ENCODE results near the gene MPC1. TPM values are rescaled to one million over a fixed set of nuclear protein-coding genes. Genes with fewer than 3 reads are reported as not detected.

Gene MPC1
- total and polyA plus RNA-seq, 2 experiments from 2014 or later: 15.5 to 39.4 TPM

DNA sequence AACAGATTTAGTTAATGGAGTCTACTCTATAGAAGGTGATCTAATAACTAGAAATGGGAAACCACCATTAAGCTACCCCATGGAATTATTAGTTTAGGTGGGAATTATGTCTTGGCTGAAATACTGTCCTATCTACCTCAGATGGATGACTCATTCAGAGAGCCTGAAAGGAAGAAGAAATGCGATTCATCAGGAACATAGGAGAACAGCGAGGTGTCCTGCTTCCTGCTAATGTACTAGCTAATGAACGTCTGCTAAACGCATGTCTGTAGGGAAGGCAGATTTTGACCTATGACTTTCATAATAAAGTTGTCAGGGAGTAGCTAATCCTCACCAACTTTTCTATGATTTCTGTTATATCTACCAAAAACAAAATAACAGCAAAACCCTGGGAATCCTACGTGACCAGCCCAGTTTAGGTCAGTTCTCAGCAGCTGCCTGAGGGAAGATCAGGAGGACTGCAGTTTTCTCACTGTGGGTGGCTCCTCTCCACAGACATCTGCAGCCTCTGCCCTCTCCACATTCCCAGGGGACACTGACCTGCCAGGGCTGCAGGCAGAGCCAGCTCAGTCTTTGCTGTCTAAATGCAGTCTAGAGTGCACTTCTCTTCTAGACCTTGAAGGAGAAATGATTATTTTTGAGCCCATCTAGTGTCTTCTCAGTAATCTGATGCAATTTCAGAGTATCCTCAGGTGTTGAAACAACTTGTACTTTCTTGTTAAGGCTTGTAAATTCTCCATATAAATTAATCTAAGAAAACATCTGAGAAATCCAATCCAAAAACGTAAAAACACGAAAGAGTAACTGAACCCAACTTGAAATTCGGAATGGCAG, 22.3 kb downstream of the MPC1 start:
- Histone ChIP-seq H4K20me1 (replicated peaks; ENCODE audit: insufficient read depth) (no peaks in the 10 kb centered on the region), H2AFZ (no peak overlapping the region), H3K79me2 (replicated peaks; ENCODE audit: insufficient read depth) (no peaks in the 10 kb centered on the region), H3F3A (replicated peaks; ENCODE audit: low read depth) (no peaks in the 10 kb centered on the region), H3K9me2 (ENCODE audit: insufficient read depth) (no peaks in the 10 kb centered on the region), H3K4me2 (no peak overlapping the region), H3K27me3 (ENCODE audit: insufficient read depth) (no peaks in the 10 kb centered on the region), H3K27ac (ENCODE audit: low read depth) (no peak overlapping the region), H3K36me3 (ENCODE audit: insufficient read depth) (0 out of 2 replicates have a peak, but pooled peaks cover 2% of the 10 kb centered on the region), H3K4me3 (no peak overlapping the region), H3K4me1 (ENCODE audit: insufficient read depth) (peaks cover 10% of the 10 kb centered on the region)
- ATAC-seq: no peak; the same call in 1 of the 3 replicates
- TF ChIP-seq, protein P1, sequence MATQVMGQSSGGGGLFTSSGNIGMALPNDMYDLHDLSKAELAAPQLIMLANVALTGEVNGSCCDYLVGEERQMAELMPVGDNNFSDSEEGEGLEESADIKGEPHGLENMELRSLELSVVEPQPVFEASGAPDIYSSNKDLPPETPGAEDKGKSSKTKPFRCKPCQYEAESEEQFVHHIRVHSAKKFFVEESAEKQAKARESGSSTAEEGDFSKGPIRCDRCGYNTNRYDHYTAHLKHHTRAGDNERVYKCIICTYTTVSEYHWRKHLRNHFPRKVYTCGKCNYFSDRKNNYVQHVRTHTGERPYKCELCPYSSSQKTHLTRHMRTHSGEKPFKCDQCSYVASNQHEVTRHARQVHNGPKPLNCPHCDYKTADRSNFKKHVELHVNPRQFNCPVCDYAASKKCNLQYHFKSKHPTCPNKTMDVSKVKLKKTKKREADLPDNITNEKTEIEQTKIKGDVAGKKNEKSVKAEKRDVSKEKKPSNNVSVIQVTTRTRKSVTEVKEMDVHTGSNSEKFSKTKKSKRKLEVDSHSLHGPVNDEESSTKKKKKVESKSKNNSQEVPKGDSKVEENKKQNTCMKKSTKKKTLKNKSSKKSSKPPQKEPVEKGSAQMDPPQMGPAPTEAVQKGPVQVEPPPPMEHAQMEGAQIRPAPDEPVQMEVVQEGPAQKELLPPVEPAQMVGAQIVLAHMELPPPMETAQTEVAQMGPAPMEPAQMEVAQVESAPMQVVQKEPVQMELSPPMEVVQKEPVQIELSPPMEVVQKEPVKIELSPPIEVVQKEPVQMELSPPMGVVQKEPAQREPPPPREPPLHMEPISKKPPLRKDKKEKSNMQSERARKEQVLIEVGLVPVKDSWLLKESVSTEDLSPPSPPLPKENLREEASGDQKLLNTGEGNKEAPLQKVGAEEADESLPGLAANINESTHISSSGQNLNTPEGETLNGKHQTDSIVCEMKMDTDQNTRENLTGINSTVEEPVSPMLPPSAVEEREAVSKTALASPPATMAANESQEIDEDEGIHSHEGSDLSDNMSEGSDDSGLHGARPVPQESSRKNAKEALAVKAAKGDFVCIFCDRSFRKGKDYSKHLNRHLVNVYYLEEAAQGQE (IDR thresholded peaks at IDR 0.05; ENCODE audit: unreplicated experiment): no peak
- TF ChIP-seq ZNF331 (CRISPR knock-in tag; IDR thresholded peaks at IDR 0.05; ENCODE audit: low read depth) (no peak), CREB1 (CRISPR knock-in tag; IDR thresholded peaks at IDR 0.05; ENCODE audit: low read depth) (no peak), EZH2 (IDR thresholded peaks at IDR 0.05; ENCODE audit: low read depth, unreplicated experiment) (no peak), STAT1 (IDR thresholded peaks at IDR 0.05; ENCODE audit: unreplicated experiment) (no peak), EZH2phosphoT487 (IDR thresholded peaks at IDR 0.05; ENCODE audit: unreplicated experiment) (no peak), ZNF114 (CRISPR knock-in tag; IDR thresholded peaks at IDR 0.05) (no peak), POLR2AphosphoS5 (IDR thresholded peaks at IDR 0.05; ENCODE audit: low read depth) (no peak), NANOG (IDR thresholded peaks at IDR 0.05; ENCODE audit: borderline replicate concordance) (no peak), JUNB (IDR thresholded peaks at IDR 0.05; ENCODE audit: unreplicated experiment) (no peak)
- TF ChIP-seq, protein P2, sequence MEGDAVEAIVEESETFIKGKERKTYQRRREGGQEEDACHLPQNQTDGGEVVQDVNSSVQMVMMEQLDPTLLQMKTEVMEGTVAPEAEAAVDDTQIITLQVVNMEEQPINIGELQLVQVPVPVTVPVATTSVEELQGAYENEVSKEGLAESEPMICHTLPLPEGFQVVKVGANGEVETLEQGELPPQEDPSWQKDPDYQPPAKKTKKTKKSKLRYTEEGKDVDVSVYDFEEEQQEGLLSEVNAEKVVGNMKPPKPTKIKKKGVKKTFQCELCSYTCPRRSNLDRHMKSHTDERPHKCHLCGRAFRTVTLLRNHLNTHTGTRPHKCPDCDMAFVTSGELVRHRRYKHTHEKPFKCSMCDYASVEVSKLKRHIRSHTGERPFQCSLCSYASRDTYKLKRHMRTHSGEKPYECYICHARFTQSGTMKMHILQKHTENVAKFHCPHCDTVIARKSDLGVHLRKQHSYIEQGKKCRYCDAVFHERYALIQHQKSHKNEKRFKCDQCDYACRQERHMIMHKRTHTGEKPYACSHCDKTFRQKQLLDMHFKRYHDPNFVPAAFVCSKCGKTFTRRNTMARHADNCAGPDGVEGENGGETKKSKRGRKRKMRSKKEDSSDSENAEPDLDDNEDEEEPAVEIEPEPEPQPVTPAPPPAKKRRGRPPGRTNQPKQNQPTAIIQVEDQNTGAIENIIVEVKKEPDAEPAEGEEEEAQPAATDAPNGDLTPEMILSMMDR (conservative IDR thresholded peaks at IDR 0.05; ENCODE audit: low read depth in 2 of 2): no peak
- TF ChIP-seq, protein P3, sequence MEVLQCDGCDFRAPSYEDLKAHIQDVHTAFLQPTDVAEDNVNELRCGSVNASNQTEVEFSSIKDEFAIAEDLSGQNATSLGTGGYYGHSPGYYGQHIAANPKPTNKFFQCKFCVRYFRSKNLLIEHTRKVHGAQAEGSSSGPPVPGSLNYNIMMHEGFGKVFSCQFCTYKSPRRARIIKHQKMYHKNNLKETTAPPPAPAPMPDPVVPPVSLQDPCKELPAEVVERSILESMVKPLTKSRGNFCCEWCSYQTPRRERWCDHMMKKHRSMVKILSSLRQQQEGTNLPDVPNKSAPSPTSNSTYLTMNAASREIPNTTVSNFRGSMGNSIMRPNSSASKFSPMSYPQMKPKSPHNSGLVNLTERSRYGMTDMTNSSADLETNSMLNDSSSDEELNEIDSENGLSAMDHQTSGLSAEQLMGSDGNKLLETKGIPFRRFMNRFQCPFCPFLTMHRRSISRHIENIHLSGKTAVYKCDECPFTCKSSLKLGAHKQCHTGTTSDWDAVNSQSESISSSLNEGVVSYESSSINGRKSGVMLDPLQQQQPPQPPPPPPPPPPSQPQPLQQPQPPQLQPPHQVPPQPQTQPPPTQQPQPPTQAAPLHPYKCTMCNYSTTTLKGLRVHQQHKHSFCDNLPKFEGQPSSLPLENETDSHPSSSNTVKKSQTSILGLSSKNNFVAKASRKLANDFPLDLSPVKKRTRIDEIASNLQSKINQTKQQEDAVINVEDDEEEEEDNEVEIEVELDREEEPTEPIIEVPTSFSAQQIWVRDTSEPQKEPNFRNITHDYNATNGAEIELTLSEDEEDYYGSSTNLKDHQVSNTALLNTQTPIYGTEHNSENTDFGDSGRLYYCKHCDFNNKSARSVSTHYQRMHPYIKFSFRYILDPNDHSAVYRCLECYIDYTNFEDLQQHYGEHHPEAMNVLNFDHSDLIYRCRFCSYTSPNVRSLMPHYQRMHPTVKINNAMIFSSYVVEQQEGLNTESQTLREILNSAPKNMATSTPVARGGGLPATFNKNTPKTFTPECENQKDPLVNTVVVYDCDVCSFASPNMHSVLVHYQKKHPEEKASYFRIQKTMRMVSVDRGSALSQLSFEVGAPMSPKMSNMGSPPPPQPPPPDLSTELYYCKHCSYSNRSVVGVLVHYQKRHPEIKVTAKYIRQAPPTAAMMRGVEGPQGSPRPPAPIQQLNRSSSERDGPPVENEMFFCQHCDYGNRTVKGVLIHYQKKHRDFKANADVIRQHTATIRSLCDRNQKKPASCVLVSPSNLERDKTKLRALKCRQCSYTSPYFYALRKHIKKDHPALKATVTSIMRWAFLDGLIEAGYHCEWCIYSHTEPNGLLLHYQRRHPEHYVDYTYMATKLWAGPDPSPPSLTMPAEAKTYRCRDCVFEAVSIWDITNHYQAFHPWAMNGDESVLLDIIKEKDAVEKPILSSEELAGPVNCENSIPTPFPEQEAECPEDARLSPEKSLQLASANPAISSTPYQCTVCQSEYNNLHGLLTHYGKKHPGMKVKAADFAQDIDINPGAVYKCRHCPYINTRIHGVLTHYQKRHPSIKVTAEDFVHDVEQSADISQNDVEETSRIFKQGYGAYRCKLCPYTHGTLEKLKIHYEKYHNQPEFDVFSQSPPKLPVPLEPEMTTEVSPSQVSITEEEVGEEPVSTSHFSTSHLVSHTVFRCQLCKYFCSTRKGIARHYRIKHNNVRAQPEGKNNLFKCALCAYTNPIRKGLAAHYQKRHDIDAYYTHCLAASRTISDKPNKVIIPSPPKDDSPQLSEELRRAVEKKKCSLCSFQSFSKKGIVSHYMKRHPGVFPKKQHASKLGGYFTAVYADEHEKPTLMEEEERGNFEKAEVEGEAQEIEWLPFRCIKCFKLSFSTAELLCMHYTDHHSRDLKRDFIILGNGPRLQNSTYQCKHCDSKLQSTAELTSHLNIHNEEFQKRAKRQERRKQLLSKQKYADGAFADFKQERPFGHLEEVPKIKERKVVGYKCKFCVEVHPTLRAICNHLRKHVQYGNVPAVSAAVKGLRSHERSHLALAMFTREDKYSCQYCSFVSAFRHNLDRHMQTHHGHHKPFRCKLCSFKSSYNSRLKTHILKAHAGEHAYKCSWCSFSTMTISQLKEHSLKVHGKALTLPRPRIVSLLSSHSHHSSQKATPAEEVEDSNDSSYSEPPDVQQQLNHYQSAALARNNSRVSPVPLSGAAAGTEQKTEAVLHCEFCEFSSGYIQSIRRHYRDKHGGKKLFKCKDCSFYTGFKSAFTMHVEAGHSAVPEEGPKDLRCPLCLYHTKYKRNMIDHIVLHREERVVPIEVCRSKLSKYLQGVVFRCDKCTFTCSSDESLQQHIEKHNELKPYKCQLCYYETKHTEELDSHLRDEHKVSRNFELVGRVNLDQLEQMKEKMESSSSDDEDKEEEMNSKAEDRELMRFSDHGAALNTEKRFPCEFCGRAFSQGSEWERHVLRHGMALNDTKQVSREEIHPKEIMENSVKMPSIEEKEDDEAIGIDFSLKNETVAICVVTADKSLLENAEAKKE (CRISPR knock-in tag; IDR thresholded peaks at IDR 0.05): no peak
- TF ChIP-seq, protein P4, sequence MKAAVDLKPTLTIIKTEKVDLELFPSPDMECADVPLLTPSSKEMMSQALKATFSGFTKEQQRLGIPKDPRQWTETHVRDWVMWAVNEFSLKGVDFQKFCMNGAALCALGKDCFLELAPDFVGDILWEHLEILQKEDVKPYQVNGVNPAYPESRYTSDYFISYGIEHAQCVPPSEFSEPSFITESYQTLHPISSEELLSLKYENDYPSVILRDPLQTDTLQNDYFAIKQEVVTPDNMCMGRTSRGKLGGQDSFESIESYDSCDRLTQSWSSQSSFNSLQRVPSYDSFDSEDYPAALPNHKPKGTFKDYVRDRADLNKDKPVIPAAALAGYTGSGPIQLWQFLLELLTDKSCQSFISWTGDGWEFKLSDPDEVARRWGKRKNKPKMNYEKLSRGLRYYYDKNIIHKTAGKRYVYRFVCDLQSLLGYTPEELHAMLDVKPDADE (IDR thresholded peaks at IDR 0.05): no peak
- 0 out of 3 replicates have a peak, but pooled peaks cover 3% of the 10 kb centered on the region for H3K9me3 Mint-ChIP-seq
- H3K4me1 Mint-ChIP-seq: peaks cover 25% of the 10 kb centered on the region
- H3K27me3 Mint-ChIP-seq (ENCODE audit: insufficient read depth, low read depth, poor library complexity): peaks cover 4% of the 10 kb centered on the region
- no peak overlapping the region for H3K27ac Mint-ChIP-seq
- H3K36me3 Mint-ChIP-seq (ENCODE audit: low read depth): peaks cover 11% of the 10 kb centered on the region; the same call in 2 of the 3 replicates
- no peak overlapping the region for H3K4me3 Mint-ChIP-seq
- DNase-seq (ENCODE audit: low spot score): no peak

Measured in GM23338 (cell line).